Liver (tissue), 9 donors: ENCODE measurements around the gene RAE1. TPM values are rescaled to one million over a fixed set of nuclear protein-coding genes. Genes with fewer than 3 reads are reported as not detected.

Experiments
- DNase-seq: peaks from one replicate; pipeline ENCODE4 v3.0.0-alpha.2; 2017; ENCODE audit warnings: low spot score
- H3K27ac ChIP-seq, 2 donors: one replicate each; pipeline ENCODE4 v1.7.0; 2013; ENCODE audit warnings: inconsistent platforms in 2 of 2, low read length in 2 of 2, control low read depth in 1 of 2, low read depth in 1 of 2, mild to moderate bottlenecking in 1 of 2
- H3K27me3 ChIP-seq, 4 donors: one replicate each; pipeline versions ENCODE4 v1.6.1 to v1.7.0; 2013; ENCODE audit warnings: low read length in 3 of 4, inconsistent platforms in 1 of 4, mild to moderate bottlenecking in 1 of 4, moderate library complexity in 1 of 4; ENCODE audit not compliant: control insufficient read depth in 4 of 4, insufficient read depth in 4 of 4
- H3K36me3 ChIP-seq, 4 donors: one replicate each; pipeline versions ENCODE4 v1.6.1 to v1.7.0; 2013; ENCODE audit warnings: low read length in 3 of 4, mild to moderate bottlenecking in 3 of 4, low read depth in 1 of 4, moderate library complexity in 1 of 4; ENCODE audit not compliant: control insufficient read depth in 4 of 4, insufficient read depth in 3 of 4
- H3K4me1 ChIP-seq, 4 donors: one replicate each; pipeline versions ENCODE4 v1.6.1 to v1.7.0; 2013; ENCODE audit warnings: low read length in 3 of 4, mild to moderate bottlenecking in 3 of 4, moderate library complexity in 1 of 4; ENCODE audit not compliant: control insufficient read depth in 4 of 4, insufficient read depth in 4 of 4
- H3K4me3 ChIP-seq, 3 donors: one replicate each; pipeline versions ENCODE4 v1.6.1 to v1.7.0; 2013; ENCODE audit warnings: low read length in 3 of 3, control low read depth in 1 of 3, low read depth in 1 of 3, mild to moderate bottlenecking in 1 of 3
- H3K9ac ChIP-seq, 2 donors: one replicate each; pipeline ENCODE4 v1.7.0; 2013; ENCODE audit warnings: low read length in 2 of 2, mild to moderate bottlenecking in 2 of 2, moderate library complexity in 2 of 2, control low read depth in 1 of 2, low read depth in 1 of 2
- H3K9me3 ChIP-seq, 4 donors: one replicate each; pipeline versions ENCODE4 v1.6.1 to v1.7.0; 2013; ENCODE audit warnings: low read length in 3 of 4; ENCODE audit not compliant: control insufficient read depth in 4 of 4
- ATF3 ChIP-seq: IDR thresholded peaks from 2 replicates; pipeline ENCODE4 v1.6.1; 2016; ENCODE audit warnings: antibody characterized with exemption
- CTCF ChIP-seq: fragments of 150-350 bp; IDR thresholded peaks from 2 replicates; pipeline ENCODE4 v1.5.1; 2017; ENCODE audit warnings: improper control_type of control experiment, low read depth, low read length; ENCODE audit not compliant: missing input control
- FOXA2 ChIP-seq: IDR thresholded peaks from 2 replicates; pipeline ENCODE4 v1.6.1; 2016; ENCODE audit warnings: antibody characterized with exemption
- GABPA ChIP-seq, 2 donors: IDR thresholded peaks in 1 of 2; conservative IDR thresholded peaks in 1 of 2; 2 replicates each; pipeline ENCODE4 v1.6.1; 2016; ENCODE audit warnings: antibody characterized with exemption in 2 of 2, mild to moderate bottlenecking in 1 of 2, moderate library complexity in 1 of 2
- HNF4G ChIP-seq: IDR thresholded peaks from 2 replicates; pipeline ENCODE4 v1.6.1; 2016; ENCODE audit warnings: antibody characterized with exemption
- JUND ChIP-seq, 2 donors: IDR thresholded peaks; 2 replicates each; pipeline ENCODE4 v1.6.1; 2016; ENCODE audit warnings: antibody characterized with exemption in 2 of 2
- MAX ChIP-seq: IDR thresholded peaks from 2 replicates; pipeline ENCODE4 v1.6.1; 2016; ENCODE audit warnings: antibody characterized with exemption
- NR2F2 ChIP-seq: IDR thresholded peaks from 2 replicates; pipeline ENCODE4 v1.6.1; 2016; ENCODE audit warnings: antibody characterized with exemption
- RAD21 ChIP-seq, 2 donors: IDR thresholded peaks; 2 replicates each; pipeline ENCODE4 v1.6.1; 2016; ENCODE audit warnings: antibody characterized with exemption in 2 of 2, mild to moderate bottlenecking in 2 of 2
- REST ChIP-seq: IDR thresholded peaks from 2 replicates; pipeline ENCODE4 v1.6.1; 2016; ENCODE audit warnings: antibody characterized with exemption, mild to moderate bottlenecking
- RXRA ChIP-seq, 2 donors: IDR thresholded peaks; 2 replicates each; pipeline ENCODE4 v1.6.1; 2017 to 2018; ENCODE audit warnings: antibody characterized with exemption in 2 of 2, mild to moderate bottlenecking in 1 of 2
- SP1 ChIP-seq: IDR thresholded peaks from 2 replicates; pipeline ENCODE4 v1.6.1; 2018; ENCODE audit warnings: antibody characterized with exemption, mild to moderate bottlenecking
- YY1 ChIP-seq: IDR thresholded peaks from 2 replicates; pipeline ENCODE4 v1.6.1; 2016; ENCODE audit warnings: antibody characterized with exemption, mild to moderate bottlenecking
- ZBTB33 ChIP-seq: IDR thresholded peaks from 2 replicates; pipeline ENCODE4 v1.6.1; 2016; ENCODE audit warnings: antibody characterized with exemption
- WGBS: extraction: QIAGEN DNeasy Blood & Tissue Kit; methylation state at CpG from one replicate; pipeline ENCODE4 v1.1.7; 2013; 5-methylcytosine and 5-hydroxymethylcytosine counted together
- polyA plus RNA-seq, 2 donors: library from polyadenylated mRNA; stranded (reverse) in 1 of 2; unstranded in 1 of 2; fragments of 200-250 nt in 1 of 2; fragments of >200 nt in 1 of 2; fragmentation: Nextera tagmentation in 1 of 2; extraction: Ambion mirVana in 1 of 2; gene quantifications; one replicate each; pipeline versions ENCODE4 v1.2.1 to v1.2.3, GENCODE V29; 2013 to 2015
- total RNA-seq, 2 donors: library from RNA; depleted of rRNA; stranded (reverse); fragments of >200 nt; gene quantifications; one replicate each; pipeline ENCODE4 v1.2.3, GENCODE V29; 2014
- donor health status: healthy.
- donor health status: healthy.
- donor health status: healthy.
- donor health status: healthy.
- donor health status: healthy.

Gene RAE1
- total RNA-seq (10 to 100 TPM; 15.1 to 15.5 TPM), polyA plus RNA-seq (10 to 100 TPM in 1 of 2 donors, 1 to 10 TPM in 1; 10.0 to 12.0 TPM)

GRCh38 chr20:57351042-57351783, at the start of gene RAE1:
RAE1 (plus strand) TSS chr20:57351255; CDS start chr20:57354039, 2,784 bp downstream.
- Histone ChIP-seq H3K27me3 (no peaks in the 10 kb centered on the region), H3K9me3 (no peaks in the 10 kb centered on the region), H3K4me3 (peak within 1 kb of the TSS; percentile 88 to 99 (median 90)), H3K9ac (peak within 1 kb of the TSS; percentile 70 to 97), H3K36me3 (peaks cover 8 to 24% (median 17%) of the 10 kb centered on the region in 4 donors), H3K27ac (peak within 1 kb of the TSS; percentile 56 to 77), H3K4me1 (peaks cover 4 to 14% (median 10%) of the 10 kb centered on the region in 4 donors)
- TF ChIP-seq SP1 (peak; percentile 32), MAX (peak; percentile 85), YY1 (peak; percentile 94), GABPA (IDR thresholded peaks at IDR 0.05 in 1 of 2, conservative IDR thresholded peaks at IDR 0.05 in 1 of 2) (peak; percentile 76 to 96), ATF3 (no peak), RXRA (IDR thresholded peaks at IDR 0.05) (peak; percentile 23 to 33), ZBTB33 (no peak)
- WGBS = under 1% methylated on average over 64 of the region's 64 CpGs
- DNase-seq = peak; percentile 87

- H3K36me3 ChIP-seq = no peaks in the 10 kb centered on the region
- H3K27me3 ChIP-seq = no peaks in the 10 kb centered on the region
- H3K9me3 ChIP-seq = peaks cover 0 to 2% (median 0%) of the 10 kb centered on the region in 4 donors
- no peaks in the 10 kb centered on the region for H3K4me1 ChIP-seq
- WGBS = 77% methylated on average over 5 of the region's 5 CpGs
- no peak overlapping the region for H3K27ac ChIP-seq
- no peak for DNase-seq
- no peak overlapping the region for H3K4me3 ChIP-seq
- TF ChIP-seq NR2F2 = no peak
- TF ChIP-seq CTCF = no peak
- no peak for TF ChIP-seq RAD21 (IDR thresholded peaks at IDR 0.05)
- no peak for TF ChIP-seq GABPA (IDR thresholded peaks at IDR 0.05 in 1 of 2, conservative IDR thresholded peaks at IDR 0.05 in 1 of 2)
- no peak for TF ChIP-seq REST
- TF ChIP-seq FOXA2 = no peak
- TF ChIP-seq HNF4G = no peak
- TF ChIP-seq ZBTB33 = no peak
- no peak for TF ChIP-seq JUND (IDR thresholded peaks at IDR 0.05)
- H3K9ac ChIP-seq = no peak overlapping the region
Measured at GRCh38 chr20:57306747-57307146, 44.3 kb upstream of the RAE1 start.
